ENCODE data around the gene POPDC2. TPM values are rescaled to one million over a fixed set of nuclear protein-coding genes. Genes with fewer than 3 reads are reported as not detected.
A peak's percentile ranks its signal among the peaks of the same experiment; 100 is the strongest.
"Not testable (repeated sequence)": the region's sequence is repeated elsewhere in the genome, so short reads cannot be mapped to it uniquely, and the experiment has no call there.

The POPDC2 gene
- 0.06 and 0.54 TPM in 2 replicates for total RNA-seq (2014; rRNA removed; shearing (Covaris generic))

- no peak for DNase-seq (ENCODE audit: low spot score)
Observed at GRCh38 chr3:119660474-119661440, at the start of gene POPDC2. POPDC2 (minus strand) TSS chr3:119660589; CDS start chr3:119660423, 166 bp downstream.

- no peak for DNase-seq (ENCODE audit: low spot score)
Observed at GRCh38 chr3:119703820-119704531, 43.6 kb upstream of the POPDC2 start.

- DNase-seq (ENCODE audit: low spot score) = peak; percentile 94
Observed at GRCh38 chr3:119702530-119703527, 42.4 kb upstream of the POPDC2 start, which contains the start of gene CFAP91. CFAP91 (plus strand) TSS chr3:119703022; CDS start chr3:119703099, 77 bp downstream.

- DNase-seq (ENCODE audit: low spot score) = no peak
Observed at GRCh38 chr3:119700920-119701734, 40.7 kb upstream of the POPDC2 start.

GRCh38 chr3:119700269-119700919 is 40.0 kb upstream of the POPDC2 start:
- peak; percentile 42 for DNase-seq (ENCODE audit: low spot score)

GRCh38 chr3:119697394-119697793 is 37.0 kb upstream of the POPDC2 start:
- no peak for DNase-seq (ENCODE audit: low spot score)

- peak; percentile 67 for DNase-seq (ENCODE audit: low spot score)
Observed at GRCh38 chr3:119695480-119695879, 35.1 kb upstream of the POPDC2 start.

- DNase-seq (ENCODE audit: low spot score) = peak; percentile 36
Observed at GRCh38 chr3:119690043-119690656, 29.8 kb upstream of the POPDC2 start.

GRCh38 chr3:119683421-119683820 is 23.0 kb upstream of the POPDC2 start:
- no peak for DNase-seq (ENCODE audit: low spot score)

- peak; percentile 51 for DNase-seq (ENCODE audit: low spot score)
Observed at GRCh38 chr3:119681279-119681678, 20.9 kb upstream of the POPDC2 start.

GRCh38 chr3:119679874-119680273 is 19.5 kb upstream of the POPDC2 start:
- no peak for DNase-seq (ENCODE audit: low spot score)

- DNase-seq (ENCODE audit: low spot score) = not testable (repeated sequence)
Observed at GRCh38 chr3:119678209-119678608, 17.8 kb upstream of the POPDC2 start.

- no peak for DNase-seq (ENCODE audit: low spot score)
Observed at GRCh38 chr3:119677641-119677934, 17.2 kb upstream of the POPDC2 start.

GRCh38 chr3:119676771-119677640 is 16.6 kb upstream of the POPDC2 start, which contains the start of gene COX17:
COX17 (minus strand) TSS chr3:119677406; CDS start chr3:119677310, 96 bp downstream.
- peak; percentile 98 for DNase-seq (ENCODE audit: low spot score)

- DNase-seq (ENCODE audit: low spot score) = no peak
Observed at GRCh38 chr3:119676020-119676419, 15.6 kb upstream of the POPDC2 start.

GRCh38 chr3:119675188-119675874 is 14.9 kb upstream of the POPDC2 start:
- DNase-seq (ENCODE audit: low spot score) = no peak

- DNase-seq (ENCODE audit: low spot score) = no peak
Observed at GRCh38 chr3:119673875-119674274, 13.5 kb upstream of the POPDC2 start.

- DNase-seq (ENCODE audit: low spot score) = no peak
Observed at GRCh38 chr3:119672776-119673175, 12.4 kb upstream of the POPDC2 start.

Data from H4 (cell line).